ENCODE measurements around the gene USP5.

The USP5 gene

GRCh38 chr12:6851921-6852650, at the start of gene USP5:
USP5 (plus strand) TSS chr12:6852150; CDS start chr12:6852180, 30 bp downstream.
- Histone ChIP-seq H3K79me2 (ENCODE audit: control insufficient read depth, low read length) (peaks cover 51% of the 10 kb centered on the region), H3K9me2 (replicated peaks; ENCODE audit: control insufficient read depth, low read length) (no peaks in the 10 kb centered on the region), H3K27ac (ENCODE audit: low read depth, low read length) (peak within 1 kb of the TSS; percentile 64), H3K4me3 (ENCODE audit: low read length) (peak within 1 kb of the TSS; percentile 77), H3K4me1 (ENCODE audit: control insufficient read depth, low read length) (peaks cover 32% of the 10 kb centered on the region), H3K27me3 (ENCODE audit: control insufficient read depth, low read length) (no peaks in the 10 kb centered on the region), H3F3A (ENCODE audit: control insufficient read depth, insufficient read depth) (no peaks in the 10 kb centered on the region; the same call in 1 of the 2 replicates), H4K20me1 (ENCODE audit: control insufficient read depth, insufficient read depth, low read depth, low read length) (no peaks in the 10 kb centered on the region), H3K36me3 (ENCODE audit: control insufficient read depth, low read length) (peaks cover 73% of the 10 kb centered on the region), H3K9me3 (ENCODE audit: control insufficient read depth, insufficient read depth, low read length) (no peaks in the 10 kb centered on the region), H3K4me2 (ENCODE audit: low read length) (peak within 1 kb of the TSS; percentile 99)
- TF ChIP-seq, protein P1, sequence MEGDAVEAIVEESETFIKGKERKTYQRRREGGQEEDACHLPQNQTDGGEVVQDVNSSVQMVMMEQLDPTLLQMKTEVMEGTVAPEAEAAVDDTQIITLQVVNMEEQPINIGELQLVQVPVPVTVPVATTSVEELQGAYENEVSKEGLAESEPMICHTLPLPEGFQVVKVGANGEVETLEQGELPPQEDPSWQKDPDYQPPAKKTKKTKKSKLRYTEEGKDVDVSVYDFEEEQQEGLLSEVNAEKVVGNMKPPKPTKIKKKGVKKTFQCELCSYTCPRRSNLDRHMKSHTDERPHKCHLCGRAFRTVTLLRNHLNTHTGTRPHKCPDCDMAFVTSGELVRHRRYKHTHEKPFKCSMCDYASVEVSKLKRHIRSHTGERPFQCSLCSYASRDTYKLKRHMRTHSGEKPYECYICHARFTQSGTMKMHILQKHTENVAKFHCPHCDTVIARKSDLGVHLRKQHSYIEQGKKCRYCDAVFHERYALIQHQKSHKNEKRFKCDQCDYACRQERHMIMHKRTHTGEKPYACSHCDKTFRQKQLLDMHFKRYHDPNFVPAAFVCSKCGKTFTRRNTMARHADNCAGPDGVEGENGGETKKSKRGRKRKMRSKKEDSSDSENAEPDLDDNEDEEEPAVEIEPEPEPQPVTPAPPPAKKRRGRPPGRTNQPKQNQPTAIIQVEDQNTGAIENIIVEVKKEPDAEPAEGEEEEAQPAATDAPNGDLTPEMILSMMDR (IDR thresholded peaks at IDR 0.05; ENCODE audit: low read depth, low read length, poor library complexity, severe bottlenecking), result no peak
- TF ChIP-seq EZH2phosphoT487 (IDR thresholded peaks at IDR 0.05; ENCODE audit: borderline replicate concordance, low read length), result no peak

GRCh38 chr12:6807170-6807569, 44.8 kb upstream of the USP5 start:
- no peak overlapping the region for H3K4me2 ChIP-seq (ENCODE audit: low read length)
- no peaks in the 10 kb centered on the region for H4K20me1 ChIP-seq (ENCODE audit: control insufficient read depth, insufficient read depth, low read depth, low read length)

GRCh38 chr12:6809056-6809455, 42.9 kb upstream of the USP5 start:
- Histone ChIP-seq H3K9me3 (ENCODE audit: control insufficient read depth, insufficient read depth, low read length) (no peaks in the 10 kb centered on the region), H3K79me2 (ENCODE audit: control insufficient read depth, low read length) (no peaks in the 10 kb centered on the region), H3K4me2 (ENCODE audit: low read length) (no peak overlapping the region), H4K20me1 (ENCODE audit: control insufficient read depth, insufficient read depth, low read depth, low read length) (no peaks in the 10 kb centered on the region), H3K9me2 (replicated peaks; ENCODE audit: control insufficient read depth, low read length) (no peaks in the 10 kb centered on the region), H3K4me3 (ENCODE audit: low read length) (no peak overlapping the region), H3K4me1 (ENCODE audit: control insufficient read depth, low read length) (peaks cover 15% of the 10 kb centered on the region), H3F3A (ENCODE audit: control insufficient read depth, insufficient read depth) (no peaks in the 10 kb centered on the region), H3K36me3 (ENCODE audit: control insufficient read depth, low read length) (no peaks in the 10 kb centered on the region), H3K27ac (ENCODE audit: low read depth, low read length) (no peak overlapping the region), H3K27me3 (ENCODE audit: control insufficient read depth, low read length) (peaks cover 19% of the 10 kb centered on the region)
- TF ChIP-seq, protein P1 (IDR thresholded peaks at IDR 0.05; ENCODE audit: low read depth, low read length, poor library complexity, severe bottlenecking), result no peak
- TF ChIP-seq EZH2phosphoT487 (IDR thresholded peaks at IDR 0.05; ENCODE audit: borderline replicate concordance, low read length), result no peak

More at GRCh38 chr12:6807170-6807569, 44.8 kb upstream of the USP5 start:
- Histone ChIP-seq H3K79me2 (ENCODE audit: control insufficient read depth, low read length) (no peaks in the 10 kb centered on the region), H3K27me3 (ENCODE audit: control insufficient read depth, low read length) (peaks cover 5% of the 10 kb centered on the region), H3K9me2 (replicated peaks; ENCODE audit: control insufficient read depth, low read length) (no peaks in the 10 kb centered on the region), H3K27ac (ENCODE audit: low read depth, low read length) (no peak overlapping the region), H3K9me3 (ENCODE audit: control insufficient read depth, insufficient read depth, low read length) (no peaks in the 10 kb centered on the region), H3K36me3 (ENCODE audit: control insufficient read depth, low read length) (no peaks in the 10 kb centered on the region), H3K4me3 (ENCODE audit: low read length) (no peak overlapping the region), H3K4me1 (ENCODE audit: control insufficient read depth, low read length) (peaks cover 1% of the 10 kb centered on the region), H3F3A (ENCODE audit: control insufficient read depth, insufficient read depth) (no peaks in the 10 kb centered on the region)
- TF ChIP-seq EZH2phosphoT487 (IDR thresholded peaks at IDR 0.05; ENCODE audit: borderline replicate concordance, low read length), result no peak
- TF ChIP-seq, protein P1 (IDR thresholded peaks at IDR 0.05; ENCODE audit: low read depth, low read length, poor library complexity, severe bottlenecking), result no peak
